Body of pancreas (tissue), 4 donors: Measurements from ENCODE around the gene SLC4A9. TPM values are rescaled to one million over a fixed set of nuclear protein-coding genes. Genes with fewer than 3 reads are reported as not detected.

Source experiments
- ATAC-seq: fragments of 150-250 bp; one replicate; pipeline ENCODE4 v1.9.1; 2016
- DNase-seq, 4 donors: peaks; one replicate each; pipeline ENCODE4 v3.0.0-alpha.2; 2019
- H3K27ac ChIP-seq, 4 donors: fragments of 200-600 bp; sonication (generic); 1 replicate in 3 of 4; 2 replicates in 1 of 4; pipeline versions ENCODE4 v1.5.1 to v1.6.1; 2016 to 2019; ENCODE audit warnings: mild to moderate bottlenecking in 1 of 4, mixed read lengths in 1 of 4, moderate library complexity in 1 of 4
- H3K27me3 ChIP-seq, 2 donors: fragments of 200-600 bp; sonication (generic); one replicate each; pipeline ENCODE4 v1.6.0; 2016; ENCODE audit warnings: mild to moderate bottlenecking in 1 of 2
- H3K36me3 ChIP-seq, 2 donors: fragments of 200-600 bp; sonication (generic); replicated peaks in 1 of 2; 2 replicates each; pipeline ENCODE4 v1.5.1; 2016; ENCODE audit warnings: low read depth in 2 of 2; ENCODE audit not compliant: insufficient read depth in 1 of 2
- H3K4me1 ChIP-seq: fragments of 200-600 bp; sonication (generic); one replicate; pipeline ENCODE4 v1.6.0; 2016
- H3K4me3 ChIP-seq, 2 donors: fragments of 200-600 bp; sonication (generic); 1 replicate in 1 of 2; 2 replicates in 1 of 2; pipeline ENCODE4 v1.5.1; 2016 to 2019
- H3K9me3 ChIP-seq, 3 donors: fragments of 200-600 bp; sonication (generic); 1 replicate in 2 of 3; 2 replicates in 1 of 3; pipeline ENCODE4 v1.5.1; 2016
- CTCF ChIP-seq, 7 experiments: fragments of 450-650 bp in 4 of 7; fragments of 200-600 bp in 3 of 7; sonication (generic) in 3 of 7; IDR thresholded peaks; one replicate each; pipeline ENCODE4 v1.5.1; 2016 to 2019; ENCODE audit warnings: antibody characterized with exemption in 7 of 7
- POLR2A ChIP-seq, 3 donors: fragments of 450-650 bp; IDR thresholded peaks; one replicate each; pipeline ENCODE4 v1.6.1; 2016; ENCODE audit warnings: antibody characterized with exemption in 3 of 3, mild to moderate bottlenecking in 2 of 3
- WGBS, 2 donors: methylation state at CpG; one replicate each; pipeline ENCODE4 v1.1.5; 2017; 5-methylcytosine and 5-hydroxymethylcytosine counted together
- intact Hi-C: fragments of 100-400 bp; cut with DNase I; formaldehyde crosslinking; loops from one replicate; pipeline ENCODE4 v1.15.1; 2023
- total RNA-seq, 2 donors: library from RNA; depleted of rRNA; stranded (reverse); fragments of >200 nt; gene quantifications; one replicate each; pipeline ENCODE4 v1.1.0, GENCODE V29; 2016

SLC4A9 gene
- total RNA-seq, 2 donors from 2014 or later = not detected

GRCh38 chr5:140356853-140357725 lies 2.9 kb upstream of the SLC4A9 start:
- no peak for DNase-seq
- H3K36me3 ChIP-seq = no peaks in the 10 kb centered on the region
- no peaks in the 10 kb centered on the region for H3K27me3 ChIP-seq
- intact Hi-C loops = loop anchor here (5.0 kb wide), 1 partner anchor 110 kb away; no protein-coding TSS in a partner anchor
- H3K9me3 ChIP-seq = no peaks in the 10 kb centered on the region
- WGBS, 2 donors = 26 to 57% methylated on average over 4 to 10 of the region's 10 CpGs
- peaks cover 7% of the 10 kb centered on the region for H3K4me1 ChIP-seq
- ATAC-seq = no peak
- no peak for TF ChIP-seq CTCF (IDR thresholded peaks at IDR 0.05)
- no peak for TF ChIP-seq POLR2A (IDR thresholded peaks at IDR 0.05)
- no peak overlapping the region for H3K27ac ChIP-seq
- no peak overlapping the region for H3K4me3 ChIP-seq

DNA sequence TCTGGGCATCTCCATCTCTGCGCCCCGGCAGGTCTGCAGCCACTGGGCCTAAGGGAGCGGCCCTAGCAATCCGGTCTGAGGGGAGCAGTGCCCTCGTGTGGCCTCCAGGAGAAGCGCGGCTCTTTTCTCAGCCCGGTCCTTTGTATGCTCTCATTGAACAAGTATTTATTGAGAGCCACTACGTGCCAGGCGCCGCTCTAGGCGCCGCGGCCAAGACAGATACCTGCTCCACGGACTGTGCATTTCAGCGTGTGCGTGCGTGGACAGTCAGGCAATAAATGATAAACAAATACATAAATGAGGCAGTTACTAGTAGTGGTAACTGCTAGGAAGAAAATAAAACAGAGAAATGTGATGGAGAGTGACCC lies 2.3 kb upstream of the SLC4A9 start:
- TF ChIP-seq CTCF (IDR thresholded peaks at IDR 0.05) = peak; percentile 79 to 95 (median 92)
- peak in 1 of 3 donors; percentile 23 for TF ChIP-seq POLR2A (IDR thresholded peaks at IDR 0.05)
- H3K27ac ChIP-seq = peak overlapping the region in 2 of 4 donors; percentile 14 to 70
- H3K4me3 ChIP-seq = no peak overlapping the region

DNA sequence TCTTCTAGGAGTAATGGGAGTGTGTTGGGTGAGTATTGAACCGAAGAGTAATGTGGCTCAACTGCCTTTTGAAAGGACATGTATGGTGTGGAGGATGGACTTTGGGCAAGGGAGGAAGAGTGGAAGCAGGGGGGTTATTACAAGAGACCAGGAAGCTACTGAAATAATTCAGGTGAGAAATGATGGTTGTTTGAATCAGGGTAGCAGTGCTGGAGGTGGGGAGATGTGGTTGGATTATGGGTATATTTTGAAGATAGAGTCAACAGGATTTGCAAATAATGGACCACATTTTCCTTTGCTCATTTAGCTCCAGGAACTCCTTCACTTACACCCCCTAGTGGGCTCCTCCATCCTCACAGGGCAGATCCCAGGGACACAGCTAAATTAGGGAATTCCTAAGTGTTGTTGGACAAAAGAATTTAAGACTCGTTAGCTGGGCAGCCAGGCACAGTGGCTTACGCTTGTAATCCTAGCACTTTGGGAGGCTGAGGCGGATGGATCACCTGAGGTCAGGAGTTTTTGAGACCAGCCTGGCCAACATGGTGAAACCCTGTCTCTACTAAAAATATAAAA lies 1.2 kb upstream of the SLC4A9 start:
- 70 to 76% methylated on average over 4 of the region's 4 CpGs for WGBS, 2 donors
- Histone ChIP-seq H3K36me3 (no peaks in the 10 kb centered on the region), H3K27me3 (no peaks in the 10 kb centered on the region), H3K9me3 (no peaks in the 10 kb centered on the region), H3K4me3 (no peak overlapping the region), H3K27ac (no peak overlapping the region), H3K4me1 (peaks cover 17% of the 10 kb centered on the region)
- TF ChIP-seq CTCF (IDR thresholded peaks at IDR 0.05) = peak in 2 of 7 experiments; percentile 20 to 26
- TF ChIP-seq POLR2A (IDR thresholded peaks at IDR 0.05) = no peak
- ATAC-seq (no peak), DNase-seq (no peak)
- intact Hi-C loops = loop anchor here (5.0 kb wide), 1 partner anchor 112 kb away; no protein-coding TSS in a partner anchor

More for the DNA sequence above, 2.3 kb upstream of the SLC4A9 start:
- H3K27me3 ChIP-seq = no peaks in the 10 kb centered on the region
- peak; percentile 87 to 89 (median 88) for DNase-seq
- H3K36me3 ChIP-seq = no peaks in the 10 kb centered on the region
- peak; percentile 99 for ATAC-seq
- H3K9me3 ChIP-seq = no peaks in the 10 kb centered on the region
- intact Hi-C loops = loop anchor here (5.0 kb wide), 1 partner anchor 110 kb away; no protein-coding TSS in a partner anchor
- WGBS, 2 donors = 0% methylated on average over 10 to 18 of the region's 18 CpGs
- H3K4me1 ChIP-seq = peaks cover 7% of the 10 kb centered on the region

DNA sequence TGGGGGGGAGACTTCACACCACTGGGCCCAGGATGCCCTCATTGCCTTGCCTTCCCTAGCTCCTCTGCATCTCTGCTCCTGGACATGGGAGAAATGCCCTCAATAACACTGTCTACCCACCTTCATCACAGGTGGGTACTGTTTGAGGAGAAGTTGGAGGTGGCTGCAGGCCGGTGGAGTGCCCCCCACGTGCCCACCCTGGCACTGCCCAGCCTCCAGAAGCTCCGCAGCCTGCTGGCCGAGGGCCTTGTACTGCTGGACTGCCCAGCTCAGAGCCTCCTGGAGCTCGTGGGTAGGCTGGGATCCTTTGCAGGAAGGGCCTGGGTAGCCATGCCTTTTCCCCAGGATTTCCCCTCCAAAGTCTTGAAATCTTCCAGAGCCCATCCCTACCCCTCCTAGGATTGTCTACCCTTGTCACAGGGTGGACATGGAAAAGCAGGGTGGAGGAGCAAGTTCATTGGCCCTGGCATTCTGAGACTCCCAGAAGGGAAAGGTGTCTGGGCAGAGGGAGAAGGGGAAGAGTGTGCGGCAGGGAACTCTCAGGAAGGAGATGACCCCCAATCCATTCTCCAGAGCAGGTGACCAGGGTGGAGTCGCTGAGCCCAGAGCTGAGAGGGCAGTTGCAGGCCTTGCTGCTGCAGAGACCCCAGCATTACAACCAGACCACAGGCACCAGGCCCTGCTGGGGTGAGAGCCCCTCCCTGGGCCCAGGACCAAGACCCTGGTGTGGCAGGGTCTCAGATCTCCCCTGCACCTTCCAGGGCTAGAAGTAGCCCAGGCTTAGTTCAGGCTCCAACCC lies 886 bp downstream of the SLC4A9 start:
- TF ChIP-seq POLR2A (IDR thresholded peaks at IDR 0.05) = no peak
- ATAC-seq (no peak), DNase-seq (no peak)
- WGBS, 2 donors = 69 to 76% methylated on average over 2 to 7 of the region's 7 CpGs
- Histone ChIP-seq H3K4me3 (no peak overlapping the region), H3K27ac (no peak overlapping the region), H3K36me3 (no peaks in the 10 kb centered on the region), H3K9me3 (no peaks in the 10 kb centered on the region), H3K27me3 (no peaks in the 10 kb centered on the region), H3K4me1 (peaks cover 17% of the 10 kb centered on the region)
- intact Hi-C loops = no loop called here

- Histone ChIP-seq H3K4me1 (peaks cover 17% of the 10 kb centered on the region), H3K27ac (no peak overlapping the region), H3K9me3 (no peaks in the 10 kb centered on the region), H3K36me3 (no peaks in the 10 kb centered on the region), H3K4me3 (no peak overlapping the region), H3K27me3 (no peaks in the 10 kb centered on the region)
- ATAC-seq (no peak), DNase-seq (no peak)
- TF ChIP-seq POLR2A (IDR thresholded peaks at IDR 0.05) = no peak
- TF ChIP-seq CTCF (IDR thresholded peaks at IDR 0.05) = no peak
- intact Hi-C loops = no loop called here
- WGBS, 2 donors = 83 to 100% methylated on average over 2 of the region's 2 CpGs
Observed at GRCh38 chr5:140361901-140362300, 1.9 kb downstream of the SLC4A9 start.
